ENCODE results near the gene MKLN1.

DNA sequence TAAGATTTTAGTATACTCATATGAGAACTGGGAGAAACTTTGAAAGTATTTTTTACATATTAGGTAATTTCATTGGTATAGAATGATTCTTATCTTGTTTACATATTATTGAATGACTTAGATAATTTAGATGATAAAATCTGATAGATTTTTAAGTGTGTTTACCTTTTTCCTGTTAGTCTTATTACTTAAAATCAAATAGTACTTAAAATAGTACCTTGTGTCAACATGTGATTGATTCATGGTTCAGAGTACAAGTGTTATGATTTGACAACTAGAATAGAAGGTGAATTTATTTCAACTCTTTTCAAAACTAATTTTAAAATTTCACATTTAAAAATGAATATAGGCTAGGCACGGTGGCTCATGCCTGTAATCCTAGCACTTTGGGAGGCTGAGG lies 4.1 kb downstream of the MKLN1 start:
- TF ChIP-seq, protein P1, sequence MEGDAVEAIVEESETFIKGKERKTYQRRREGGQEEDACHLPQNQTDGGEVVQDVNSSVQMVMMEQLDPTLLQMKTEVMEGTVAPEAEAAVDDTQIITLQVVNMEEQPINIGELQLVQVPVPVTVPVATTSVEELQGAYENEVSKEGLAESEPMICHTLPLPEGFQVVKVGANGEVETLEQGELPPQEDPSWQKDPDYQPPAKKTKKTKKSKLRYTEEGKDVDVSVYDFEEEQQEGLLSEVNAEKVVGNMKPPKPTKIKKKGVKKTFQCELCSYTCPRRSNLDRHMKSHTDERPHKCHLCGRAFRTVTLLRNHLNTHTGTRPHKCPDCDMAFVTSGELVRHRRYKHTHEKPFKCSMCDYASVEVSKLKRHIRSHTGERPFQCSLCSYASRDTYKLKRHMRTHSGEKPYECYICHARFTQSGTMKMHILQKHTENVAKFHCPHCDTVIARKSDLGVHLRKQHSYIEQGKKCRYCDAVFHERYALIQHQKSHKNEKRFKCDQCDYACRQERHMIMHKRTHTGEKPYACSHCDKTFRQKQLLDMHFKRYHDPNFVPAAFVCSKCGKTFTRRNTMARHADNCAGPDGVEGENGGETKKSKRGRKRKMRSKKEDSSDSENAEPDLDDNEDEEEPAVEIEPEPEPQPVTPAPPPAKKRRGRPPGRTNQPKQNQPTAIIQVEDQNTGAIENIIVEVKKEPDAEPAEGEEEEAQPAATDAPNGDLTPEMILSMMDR (IDR thresholded peaks at IDR 0.05; ENCODE audit: low read length): no peak
- no peak for TF ChIP-seq EZH2 (IDR thresholded peaks at IDR 0.05; ENCODE audit: borderline replicate concordance, low read length)

Data from OCI-LY1 (cell line).